HUDEP-2 (cell line): ENCODE results near the gene SLC7A10.
"Not testable (repeated sequence)": the region's sequence is repeated elsewhere in the genome, so short reads cannot be mapped to it uniquely, and the experiment has no call there.

Experiments
- DNase-seq, 76 experiments: peaks; one replicate each; lab custom pipeline; 2025; ENCODE audit not compliant: unreplicated experiment in 76 of 76; lab: John Stamatoyannopoulos, UW

SLC7A10 gene

GRCh38 chr19:33189453-33189852 is 36.2 kb downstream of the SLC7A10 start:
- no peak for DNase-seq

- no peak for DNase-seq
Measured at GRCh38 chr19:33187183-33187540, 38.5 kb downstream of the SLC7A10 start.

GRCh38 chr19:33186431-33187182 is 39.0 kb downstream of the SLC7A10 start:
- no peak for DNase-seq

- peak in 30 of 76 experiments; percentile 30 to 80 (median 66) for DNase-seq
Measured at GRCh38 chr19:33177417-33177979, 48.2 kb downstream of the SLC7A10 start.

- peak; percentile 86 to 100 (median 99) for DNase-seq
Measured at GRCh38 chr19:33176670-33177416, 48.8 kb downstream of the SLC7A10 start.

- DNase-seq = peak in 10 of 76 experiments; percentile 27 to 60 (median 45)
Measured at GRCh38 chr19:33175886-33176669, 49.6 kb downstream of the SLC7A10 start.

- no peak for DNase-seq
Measured at GRCh38 chr19:33175156-33175782, 50.4 kb downstream of the SLC7A10 start.

GRCh38 chr19:33174186-33174585 is 51.5 kb downstream of the SLC7A10 start:
- DNase-seq = no peak

- no peak for DNase-seq
Measured at GRCh38 chr19:33171916-33172359, 53.7 kb downstream of the SLC7A10 start.

- DNase-seq = no peak
Measured at GRCh38 chr19:33171222-33171795, 54.3 kb downstream of the SLC7A10 start.

GRCh38 chr19:33168528-33168927 is 57.1 kb downstream of the SLC7A10 start:
- no peak for DNase-seq

GRCh38 chr19:33167438-33167837 is 58.2 kb downstream of the SLC7A10 start:
- no peak for DNase-seq

GRCh38 chr19:33166037-33166436 is 59.6 kb downstream of the SLC7A10 start:
- not testable (repeated sequence) for DNase-seq

- no peak for DNase-seq
Measured at GRCh38 chr19:33163481-33163880, 62.2 kb downstream of the SLC7A10 start.

- no peak for DNase-seq
Measured at GRCh38 chr19:33161201-33161600, 64.4 kb downstream of the SLC7A10 start.

- no peak for DNase-seq
Measured at GRCh38 chr19:33159893-33160292, 65.8 kb downstream of the SLC7A10 start.

GRCh38 chr19:33159149-33159548 is 66.5 kb downstream of the SLC7A10 start:
- no peak for DNase-seq
